HG03520 (cell line): ENCODE measurements around the gene GFI1.
A peak's percentile ranks its signal among the peaks of the same experiment; 100 is the strongest.
"Not testable (repeated sequence)": the region's sequence is repeated elsewhere in the genome, so short reads cannot be mapped to it uniquely, and the experiment has no call there.

Experiments
- ATAC-seq: cut with Tn5 transposase; IDR thresholded peaks from one replicate; pipeline ENCODE4 v1.9.1; 2021; ENCODE audit warnings: mild to moderate bottlenecking, moderate library complexity; ENCODE audit not compliant: unreplicated experiment

GFI1 gene

GRCh38 chr1:92486251-92487077, at the start of gene GFI1:
Gene GFI1, minus strand, starts transcription at chr1:92486925. Its CDS starts 3,438 bp downstream, at chr1:92483487.
- peak; percentile 12 for ATAC-seq

- ATAC-seq, result not testable (repeated sequence)
Measured at GRCh38 chr1:92532371-92532770, 45.6 kb upstream of the GFI1 start.

GRCh38 chr1:92531939-92532338, 45.2 kb upstream of the GFI1 start:
- not testable (repeated sequence) for ATAC-seq

GRCh38 chr1:92527670-92528069, 40.9 kb upstream of the GFI1 start:
- ATAC-seq, result no peak

GRCh38 chr1:92524944-92525590, 38.3 kb upstream of the GFI1 start:
- not testable (repeated sequence) for ATAC-seq

GRCh38 chr1:92519043-92519442, 32.3 kb upstream of the GFI1 start:
- ATAC-seq, result no peak

- ATAC-seq, result no peak
Measured at GRCh38 chr1:92516574-92516973, 29.8 kb upstream of the GFI1 start.

GRCh38 chr1:92515796-92516201, 29.1 kb upstream of the GFI1 start:
- no peak for ATAC-seq

GRCh38 chr1:92511541-92511940, 24.8 kb upstream of the GFI1 start:
- no peak for ATAC-seq

- no peak for ATAC-seq
Measured at GRCh38 chr1:92509619-92510018, 22.9 kb upstream of the GFI1 start.

- ATAC-seq, result no peak
Measured at GRCh38 chr1:92505015-92505692, 18.4 kb upstream of the GFI1 start.

- no peak for ATAC-seq
Measured at GRCh38 chr1:92504291-92505014, 17.7 kb upstream of the GFI1 start.

GRCh38 chr1:92503926-92504285, 17.2 kb upstream of the GFI1 start:
- no peak for ATAC-seq

- no peak for ATAC-seq
Measured at GRCh38 chr1:92503043-92503925, 16.6 kb upstream of the GFI1 start.

- peak; percentile 70 for ATAC-seq
Measured at GRCh38 chr1:92502247-92502646, 15.5 kb upstream of the GFI1 start.

- no peak for ATAC-seq
Measured at GRCh38 chr1:92500552-92500951, 13.8 kb upstream of the GFI1 start.

GRCh38 chr1:92495392-92496063, 8.8 kb upstream of the GFI1 start:
- no peak for ATAC-seq

GRCh38 chr1:92494485-92495141, 7.9 kb upstream of the GFI1 start:
- ATAC-seq, result no peak

GRCh38 chr1:92493139-92493538, 6.4 kb upstream of the GFI1 start:
- no peak for ATAC-seq
